NCI-H2196 (cell line): ENCODE measurements around the gene SARM1.
A peak's percentile ranks its signal among the peaks of the same experiment; 100 is the strongest.
"Not testable (repeated sequence)": the region's sequence is repeated elsewhere in the genome, so short reads cannot be mapped to it uniquely, and the experiment has no call there.

Experiments
- DNase-seq: peaks from one replicate; lab custom pipeline; 2025; ENCODE audit not compliant: unreplicated experiment; lab: John Stamatoyannopoulos, UW

The SARM1 gene

GRCh38 chr17:28371245-28372202, at the start of gene SARM1:
SARM1 (plus strand) TSS chr17:28371694; CDS start chr17:28372033, 339 bp downstream.
- peak; percentile 72 for DNase-seq

DNA sequence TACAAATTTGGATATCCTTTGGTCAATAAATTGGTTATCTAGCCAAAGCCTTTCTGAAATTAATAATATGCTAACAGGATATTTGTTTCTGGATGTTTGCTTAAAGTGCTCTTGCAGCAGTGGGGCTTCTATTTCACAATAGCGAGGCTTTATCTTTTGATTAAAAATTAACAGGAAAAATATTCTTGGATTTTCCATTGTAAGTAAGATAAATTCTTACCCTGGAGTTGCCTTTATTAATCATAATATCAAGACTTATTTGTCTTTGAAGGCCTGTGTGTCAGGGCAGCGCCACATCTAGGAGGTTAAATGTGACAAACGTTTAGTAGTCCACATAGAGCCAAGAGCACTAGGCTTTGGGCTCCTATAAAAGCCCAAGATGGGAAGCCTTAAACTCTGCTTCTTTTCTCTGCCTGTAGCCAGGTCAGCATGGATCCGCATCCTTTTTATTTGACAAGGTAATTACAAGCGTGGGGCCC, 47.2 kb upstream of the SARM1 start:
- DNase-seq = no peak

DNA sequence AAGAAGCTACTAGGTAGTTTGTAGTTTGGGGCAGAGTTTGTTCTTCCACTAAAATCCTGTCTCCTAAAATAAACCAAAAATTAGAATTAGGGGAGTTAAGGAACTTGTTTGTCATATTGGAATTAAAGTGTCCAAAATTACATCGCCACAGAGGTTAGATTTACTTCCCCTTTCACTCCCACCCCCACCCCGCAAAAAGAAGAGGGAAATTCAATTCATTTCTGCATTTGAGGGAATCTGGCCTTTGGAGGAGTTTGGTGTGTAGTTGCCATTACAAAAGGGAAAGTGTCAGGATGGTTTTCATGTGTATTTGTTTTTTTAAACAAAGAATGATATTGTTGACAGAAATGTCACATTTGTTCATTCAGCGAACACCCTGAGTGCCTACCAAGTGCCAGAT, 46.7 kb upstream of the SARM1 start:
- no peak for DNase-seq

DNA sequence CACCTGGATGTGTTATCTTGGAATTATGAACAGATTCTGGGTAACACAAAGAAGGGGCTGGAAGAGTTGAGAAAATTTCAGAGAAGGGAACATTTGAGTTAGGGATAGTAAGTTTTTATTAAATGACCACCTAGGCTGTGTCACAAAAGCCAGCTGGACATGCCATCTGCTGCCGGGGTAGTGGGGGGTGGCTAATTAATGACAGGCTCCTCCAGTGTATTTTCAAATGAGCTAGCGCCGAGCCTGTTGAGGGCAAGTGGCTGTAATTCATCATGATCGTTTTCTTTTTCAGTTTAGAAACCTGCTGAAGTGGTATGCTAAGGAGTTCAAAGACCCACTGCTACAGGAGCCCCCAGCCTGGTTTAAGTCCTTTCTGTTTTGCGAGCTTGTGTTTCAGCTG, 46.3 kb upstream of the SARM1 start:
- no peak for DNase-seq

DNA sequence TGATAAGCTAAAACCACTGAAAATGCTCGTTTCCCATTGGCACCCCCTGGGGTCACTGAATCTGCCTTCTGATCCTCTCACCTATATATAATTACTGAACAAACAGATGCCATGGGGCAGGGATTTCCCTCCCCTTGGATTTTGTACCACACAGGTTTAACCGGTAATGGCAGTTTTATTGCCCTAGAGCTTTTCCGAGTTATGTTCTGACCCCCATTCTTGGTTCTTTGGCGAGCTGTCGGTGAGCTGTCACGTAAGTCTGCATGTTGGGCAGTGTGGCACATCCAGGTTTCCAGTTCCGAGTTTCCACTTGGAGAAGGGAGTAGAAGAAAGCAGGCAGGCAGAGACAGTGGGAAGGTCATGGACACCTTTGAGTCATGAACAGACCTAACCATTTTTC, 45.4 kb upstream of the SARM1 start:
- DNase-seq = no peak

DNA sequence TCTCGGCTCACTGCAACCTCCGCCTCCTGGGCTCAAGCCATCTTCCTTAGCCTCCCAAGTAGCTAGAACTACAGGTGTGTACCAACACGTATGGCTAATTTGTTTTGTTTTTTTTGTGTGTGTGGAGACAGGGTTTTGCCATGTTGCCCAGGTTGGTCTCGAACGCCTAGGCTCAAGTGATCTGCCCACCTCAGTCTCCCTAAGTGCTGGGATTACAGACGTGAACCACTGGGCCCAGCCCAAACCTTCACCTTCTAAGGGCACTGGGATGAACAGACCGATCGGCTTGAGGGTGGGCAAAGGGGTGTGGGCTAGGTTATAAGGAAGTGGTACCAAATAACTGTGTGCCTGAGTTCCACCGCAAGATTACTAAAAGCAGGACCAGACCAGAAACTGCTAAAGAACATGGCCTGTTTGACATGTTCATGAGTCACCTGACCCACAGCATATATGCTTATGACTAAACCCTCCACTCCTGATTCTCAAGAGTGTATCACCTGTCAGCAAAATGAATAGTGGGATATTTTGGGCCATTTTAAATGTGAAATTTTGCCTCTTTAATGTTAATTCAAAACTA, 44.4 kb upstream of the SARM1 start:
- DNase-seq = no peak

- no peak for DNase-seq
Measured at GRCh38 chr17:28327709-28328108, 43.8 kb upstream of the SARM1 start.

DNA sequence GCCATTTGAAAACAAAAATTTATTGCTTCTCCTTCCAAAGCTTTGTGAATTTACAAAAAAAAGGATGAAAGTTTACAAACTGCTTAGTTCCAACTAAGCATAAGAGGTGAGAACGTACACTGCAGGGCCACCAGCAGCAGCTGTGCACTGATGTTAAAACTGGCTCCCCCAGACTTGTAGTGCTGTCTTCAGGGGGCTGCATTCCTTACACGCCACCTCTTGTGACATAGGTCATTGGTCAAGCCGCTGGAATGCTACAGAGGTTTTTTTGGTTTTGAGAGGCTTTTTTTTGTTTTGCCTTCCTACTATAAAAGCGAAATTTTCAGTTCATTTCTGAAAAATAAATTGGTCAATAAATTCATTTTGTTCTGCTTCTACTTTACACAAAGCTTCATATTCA, 43.2 kb upstream of the SARM1 start:
- no peak for DNase-seq

DNA sequence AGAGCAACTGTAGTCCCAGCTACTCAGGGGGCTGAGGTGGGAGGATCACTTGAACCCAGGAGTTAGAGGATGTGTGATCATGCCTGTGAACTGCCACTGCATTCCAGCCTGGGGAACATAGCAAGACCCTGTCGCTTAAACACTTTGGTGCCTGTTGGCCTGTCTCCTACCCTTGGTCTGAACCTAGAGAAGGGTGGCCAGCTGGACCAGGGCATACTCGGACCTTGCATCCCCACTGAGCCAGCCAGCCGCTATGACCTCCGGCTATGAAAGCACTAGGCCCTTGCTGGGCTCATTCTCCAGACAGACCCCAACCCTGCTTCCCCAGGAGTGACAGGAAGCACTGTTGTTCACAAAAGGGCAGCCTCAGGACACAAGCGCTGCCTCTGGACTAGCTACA, 40.8 kb upstream of the SARM1 start:
- no peak for DNase-seq

- no peak for DNase-seq
Measured at GRCh38 chr17:28331891-28332420, 39.5 kb upstream of the SARM1 start.

GRCh38 chr17:28333083-28333746, 38.3 kb upstream of the SARM1 start:
- no peak for DNase-seq

GRCh38 chr17:28334171-28334570, 37.3 kb upstream of the SARM1 start:
- DNase-seq = no peak

DNA sequence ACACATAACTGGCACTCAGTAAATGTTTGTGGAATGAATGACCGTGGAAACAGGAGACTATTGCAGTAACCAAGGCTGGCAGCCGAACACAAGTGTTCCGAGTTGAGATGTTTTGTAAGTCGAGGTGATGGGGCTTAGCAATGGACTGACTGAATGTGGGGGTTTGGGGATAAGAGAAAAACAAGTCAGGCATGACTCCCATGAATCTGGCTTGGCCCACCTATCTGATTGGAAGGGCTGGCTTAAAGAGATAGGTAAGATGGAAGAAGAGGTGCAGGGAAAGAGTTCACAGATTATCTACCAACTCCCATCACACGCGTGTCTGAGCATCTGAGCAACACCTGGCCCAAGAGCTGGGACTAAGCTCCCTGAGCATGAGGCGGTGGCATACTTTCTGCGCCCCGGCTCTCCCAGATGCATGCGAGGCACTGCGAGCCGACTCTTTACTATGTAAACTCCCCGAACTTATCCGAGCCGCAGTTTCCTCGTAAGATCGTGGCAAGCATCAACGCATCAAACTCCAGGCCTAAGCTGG, 36.8 kb upstream of the SARM1 start:
- DNase-seq = no peak

DNA sequence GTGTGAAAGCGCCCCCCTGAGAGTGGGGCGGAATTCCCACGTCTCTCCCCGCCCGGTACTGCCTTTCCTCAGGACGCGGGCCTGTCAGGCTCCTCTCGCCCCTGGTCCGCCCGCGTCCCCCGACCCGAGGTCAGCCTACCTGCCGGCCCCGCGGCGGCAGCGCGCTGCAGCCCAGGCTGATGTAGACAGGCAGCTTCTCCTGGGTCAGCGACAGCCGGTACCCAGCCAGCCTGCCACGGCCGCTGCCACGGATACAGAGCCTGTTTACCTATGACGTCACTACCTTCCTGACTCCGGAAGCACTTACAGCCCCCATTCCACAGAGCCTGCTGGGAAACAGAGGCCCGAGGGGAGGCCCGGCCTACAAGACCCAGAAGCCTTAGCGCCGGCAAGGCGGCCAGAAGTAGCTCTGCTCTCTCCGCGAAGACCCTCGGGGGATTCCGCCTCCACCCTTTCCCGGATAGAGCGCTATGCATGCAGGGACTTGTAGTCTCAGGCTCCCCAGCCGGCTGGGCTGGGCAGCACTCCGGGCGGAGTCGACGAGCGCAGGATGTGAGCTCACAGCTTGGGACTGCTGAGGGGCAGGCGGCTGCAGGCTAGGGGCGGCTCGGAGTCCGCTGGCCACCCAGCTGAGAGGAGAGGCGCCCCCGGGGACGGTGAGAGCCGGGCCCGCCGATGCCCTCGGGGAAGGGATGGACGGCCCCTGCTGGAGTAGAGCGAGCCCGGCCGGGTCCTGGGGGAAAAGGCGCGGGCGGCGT, 36.1 kb upstream of the SARM1 start, which contains the start of the genes IFT20 and TNFAIP1:
TSS of gene IFT20 (minus strand) at position 272 of the 758 bp plus-strand sequence. CDS start 3,487 bp downstream, outside the sequence.
TSS of gene TNFAIP1 (plus strand) at position 561 of the 758 bp plus-strand sequence. CDS start 3,761 bp downstream, outside the sequence.
- DNase-seq = peak; percentile 92

GRCh38 chr17:28335959-28336871, 35.3 kb upstream of the SARM1 start:
- DNase-seq = peak; percentile 14

DNA sequence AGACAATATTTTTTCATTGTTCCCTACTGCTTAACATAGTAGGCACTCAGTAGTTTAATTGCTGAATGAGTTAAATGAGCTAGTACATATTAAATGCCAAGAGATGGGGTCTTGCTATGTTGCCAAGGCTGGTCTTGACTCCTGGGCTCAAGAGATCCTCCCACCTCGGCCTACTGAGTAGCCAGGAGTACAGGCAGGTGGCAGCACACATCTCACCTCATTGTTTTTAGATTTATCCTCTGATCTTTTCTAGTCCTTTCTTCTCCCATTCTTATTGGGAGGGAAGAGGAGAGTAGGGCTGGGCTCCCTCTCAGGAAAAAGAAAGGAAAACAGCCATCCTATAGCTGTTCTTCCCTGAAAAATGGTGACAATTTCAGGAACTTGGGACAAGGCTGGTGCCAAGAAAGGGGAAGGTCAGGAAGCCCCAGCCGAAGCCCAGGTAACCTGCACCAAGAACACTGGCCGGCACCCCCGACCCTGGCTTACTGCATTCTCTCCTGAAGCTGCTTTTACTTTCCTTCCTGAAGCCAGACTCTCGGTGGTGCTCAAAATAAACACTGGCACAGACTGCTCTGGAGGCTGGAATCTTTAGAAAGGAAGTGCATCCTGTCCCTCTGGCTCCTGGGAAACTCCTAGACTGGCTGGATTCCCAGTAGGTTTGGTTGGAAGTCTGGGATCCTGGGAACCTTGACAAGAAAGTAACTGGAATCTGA, 33.3 kb upstream of the SARM1 start:
- DNase-seq = no peak

GRCh38 chr17:28338769-28339212, 32.7 kb upstream of the SARM1 start:
- DNase-seq = not testable (repeated sequence)

DNA sequence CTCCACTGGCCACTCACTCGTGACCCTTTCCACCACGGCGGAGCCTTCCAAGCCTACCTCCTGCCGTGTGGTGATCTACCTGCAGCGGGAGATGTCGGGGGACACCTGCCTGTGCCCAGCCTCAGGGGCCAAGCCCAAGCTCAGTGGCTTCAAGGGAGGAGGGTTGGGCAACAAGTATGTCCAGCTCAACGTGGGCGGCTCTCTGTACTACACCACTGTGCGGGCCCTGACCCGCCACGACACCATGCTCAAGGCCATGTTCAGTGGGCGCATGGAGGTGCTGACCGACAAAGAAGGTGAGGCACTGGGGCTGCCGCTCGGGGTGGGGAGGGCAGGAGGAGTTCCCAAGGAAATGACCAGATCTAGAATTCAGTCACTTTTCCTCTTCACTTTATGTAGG, 32.1 kb upstream of the SARM1 start:
- DNase-seq = no peak
